Natural killer cell (primary cell): ENCODE measurements around the gene DNAH6. TPM values are rescaled to one million over a fixed set of nuclear protein-coding genes. Genes with fewer than 3 reads are reported as not detected.

ENCODE experiments used
- ATAC-seq, 3 donors: fragments of 150-1000 bp in 2 of 3; fragments of 200-7000 bp in 1 of 3; cut with Tn5 transposase; 1 replicate in 1 of 3; 2 replicates in 2 of 3; pipeline ENCODE4 v1.10.0; 2021; ENCODE audit warnings: mild to moderate bottlenecking in 2 of 3, moderate library complexity in 2 of 3
- DNase-seq, 2 donors: peaks; one replicate each; pipeline versions ENCODE4 v3.0.0 to v3.0.0-alpha.2; 2013 to 2021; ENCODE audit warnings: mixed read lengths in 1 of 2
- H3K27ac ChIP-seq: one replicate; pipeline ENCODE4 v1.5.1; 2013; ENCODE audit warnings: mild to moderate bottlenecking, low read length
- H3K27me3 ChIP-seq: one replicate; pipeline ENCODE4 v1.6.1; 2013; ENCODE audit warnings: low read length; ENCODE audit not compliant: control insufficient read depth, insufficient read depth
- H3K36me3 ChIP-seq: one replicate; pipeline ENCODE4 v1.6.1; 2013; ENCODE audit warnings: low read length; ENCODE audit not compliant: control insufficient read depth, insufficient read depth
- H3K4me1 ChIP-seq: one replicate; pipeline ENCODE4 v1.6.1; 2013; ENCODE audit warnings: low read length; ENCODE audit not compliant: control insufficient read depth, insufficient read depth
- H3K4me3 ChIP-seq: one replicate; pipeline ENCODE4 v1.5.1; 2013; ENCODE audit warnings: low read length
- H3K9me3 ChIP-seq: one replicate; pipeline ENCODE4 v1.6.1; 2013; ENCODE audit warnings: low read length; ENCODE audit not compliant: control insufficient read depth, insufficient read depth
- H3K27ac Mint-ChIP-seq, 2 donors: one replicate each; pipeline ENCODE4 v1.8.0; 2022; ENCODE audit warnings: mild to moderate bottlenecking in 2 of 2, mixed read lengths in 2 of 2, moderate library complexity in 1 of 2
- H3K27me3 Mint-ChIP-seq, 2 donors: one replicate each; pipeline ENCODE4 v1.8.0; 2022; ENCODE audit warnings: low read depth in 2 of 2, mixed read lengths in 2 of 2
- H3K36me3 Mint-ChIP-seq: one replicate; pipeline ENCODE4 v1.8.0; 2022; ENCODE audit warnings: mixed read lengths
- H3K4me1 Mint-ChIP-seq, 2 donors: one replicate each; pipeline ENCODE4 v1.8.0; 2022; ENCODE audit warnings: mixed read lengths in 2 of 2
- H3K4me3 Mint-ChIP-seq: one replicate; pipeline ENCODE4 v1.8.0; 2022; ENCODE audit warnings: mild to moderate bottlenecking, moderate library complexity, mixed read lengths
- H3K9me3 Mint-ChIP-seq, 2 donors: one replicate each; pipeline ENCODE4 v1.8.0; 2022; ENCODE audit warnings: mixed read lengths in 2 of 2
- CTCF ChIP-seq: fragments of 200-600 bp; IDR thresholded peaks from one replicate; pipeline ENCODE4 v1.8.0; 2022; ENCODE audit warnings: antibody characterized with exemption
- WGBS: methylation state at CpG from one replicate; pipeline ENCODE4 v1.1.7; 2013; ENCODE audit warnings: missing lambda C conversion rate; ENCODE audit not compliant: insufficient coverage; 5-methylcytosine and 5-hydroxymethylcytosine counted together
- intact Hi-C: fragments of 100-400 bp; cut with micrococcal nuclease; formaldehyde crosslinking; loops from one replicate; pipeline ENCODE4 v1.14.2; 2022
- total RNA-seq, 4 donors: library from RNA; stranded (reverse); fragments of 120-200 nt in 1 of 4; gene quantifications; one replicate each; pipeline versions ENCODE4 v1.2.3 to v1.2.4, GENCODE V29; 2013 to 2022

Gene DNAH6
- total RNA-seq, 3 donors from 2014 or later (not counting 1 experiment from before 2014, with no cell fraction given), result 0.05 to 0.60 (median 0.32) TPM

GRCh38 chr2:84781942-84782716 is 265.8 kb downstream of the DNAH6 start:
- H3K4me3 Mint-ChIP-seq, result peak overlapping the region; percentile 81
- intact Hi-C loops, result loop anchor here (2.0 to 10.0 kb wide), 5 partner anchors 65 to 265 kb away; partner anchors contain the start of genes DNAH6, TMSB10 and TRABD2A
- H3K36me3 Mint-ChIP-seq, result no peaks in the 10 kb centered on the region
- H3K9me3 Mint-ChIP-seq, result peaks cover 3 to 4% of the 10 kb centered on the region in 2 donors
- ATAC-seq, result peak; percentile 86 to 89 (median 86)
- H3K4me1 ChIP-seq, result peaks cover 24% of the 10 kb centered on the region
- H3K27me3 Mint-ChIP-seq, result no peaks in the 10 kb centered on the region
- no peaks in the 10 kb centered on the region for H3K27me3 ChIP-seq
- 4% methylated on average over 2 of the region's 3 CpGs for WGBS
- no peak overlapping the region for H3K4me3 ChIP-seq
- H3K27ac ChIP-seq, result peak overlapping the region; percentile 71
- H3K36me3 ChIP-seq, result no peaks in the 10 kb centered on the region
- H3K27ac Mint-ChIP-seq, result peak overlapping the region; percentile 73 to 95
- no peaks in the 10 kb centered on the region for H3K9me3 ChIP-seq
- DNase-seq, result peak; percentile 34 to 79
- TF ChIP-seq CTCF, result no peak
- peaks cover 69 to 71% of the 10 kb centered on the region in 2 donors for H3K4me1 Mint-ChIP-seq

GRCh38 chr2:84782717-84783442 is 266.6 kb downstream of the DNAH6 start:
- H3K4me3 ChIP-seq, result no peak overlapping the region
- Mint-ChIP-seq H3K4me1 (peaks cover 69 to 75% of the 10 kb centered on the region in 2 donors), H3K9me3 (peaks cover 3 to 4% of the 10 kb centered on the region in 2 donors), H3K36me3 (no peaks in the 10 kb centered on the region), H3K27ac (peak overlapping the region; percentile 73 to 95), H3K27me3 (no peaks in the 10 kb centered on the region), H3K4me3 (peak overlapping the region; percentile 81)
- H3K9me3 ChIP-seq, result no peaks in the 10 kb centered on the region
- intact Hi-C loops, result loop anchor here (2.0 to 10.0 kb wide), 5 partner anchors 64 to 266 kb away; partner anchors contain the start of genes DNAH6, TMSB10 and TRABD2A
- H3K27me3 ChIP-seq, result no peaks in the 10 kb centered on the region
- H3K36me3 ChIP-seq, result no peaks in the 10 kb centered on the region
- ATAC-seq (peak; percentile 78 to 87 (median 85)), DNase-seq (peak in 1 of 2 donors; percentile 83)
- H3K4me1 ChIP-seq, result peaks cover 24% of the 10 kb centered on the region
- WGBS, result 20% methylated on average over 1 of the region's 1 CpG
- H3K27ac ChIP-seq, result peak overlapping the region; percentile 71
- no peak for TF ChIP-seq CTCF

DNA sequence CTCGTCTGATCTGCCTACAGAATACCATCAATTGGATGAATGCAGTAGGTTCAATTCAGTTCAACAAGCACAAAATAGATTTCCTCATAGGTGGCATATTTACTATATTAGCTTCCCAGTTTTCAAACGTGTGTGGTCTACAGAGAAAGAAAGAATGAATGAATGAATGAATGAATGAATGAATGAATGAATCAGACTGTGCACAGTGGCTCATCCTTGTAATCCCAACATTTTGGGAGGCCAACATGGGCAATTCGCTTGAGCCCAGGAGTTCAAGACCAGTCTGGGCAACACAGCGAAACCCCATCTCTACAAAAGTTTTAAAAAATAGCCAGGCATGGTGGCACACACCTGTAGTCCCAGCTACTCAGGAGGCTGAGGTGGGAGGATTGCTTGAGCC is 269.7 kb downstream of the DNAH6 start:
- intact Hi-C loops, result loop anchor here (10.0 kb wide), 1 partner anchor 99 kb away; the partner anchor contains the start of gene TRABD2A
- no peak overlapping the region for H3K27ac ChIP-seq
- DNase-seq (no peak), ATAC-seq (no peak)
- H3K9me3 Mint-ChIP-seq, result peaks cover 1 to 3% of the 10 kb centered on the region in 2 donors
- H3K36me3 ChIP-seq, result no peaks in the 10 kb centered on the region
- H3K4me1 Mint-ChIP-seq, result peaks cover 44 to 52% of the 10 kb centered on the region in 2 donors
- H3K4me1 ChIP-seq, result peaks cover 23% of the 10 kb centered on the region
- no peak overlapping the region for H3K4me3 Mint-ChIP-seq
- WGBS, result 99% methylated on average over 4 of the region's 4 CpGs
- no peaks in the 10 kb centered on the region for H3K27me3 Mint-ChIP-seq
- H3K27me3 ChIP-seq, result no peaks in the 10 kb centered on the region
- TF ChIP-seq CTCF, result no peak
- no peak overlapping the region for H3K4me3 ChIP-seq
- H3K36me3 Mint-ChIP-seq, result peaks cover 6% of the 10 kb centered on the region
- H3K9me3 ChIP-seq, result no peaks in the 10 kb centered on the region
- H3K27ac Mint-ChIP-seq, result no peak overlapping the region
